Common myeloid progenitor, CD34-positive (primary cell): ENCODE results near the gene RHOB.
A peak's percentile ranks its signal among the peaks of the same experiment; 100 is the strongest.

Experiments used
- CTCF ChIA-PET: fragments of 350-600 bp; sonication (Branson Sonifier 250); formaldehyde crosslinking; loops from one replicate; lab custom pipeline; 2021; ENCODE audit warnings: antibody characterized with exemption; lab: Charles Lee
- POLR2A ChIA-PET: fragments of 350-600 bp; sonication (Branson Sonifier 250); formaldehyde crosslinking; loops from one replicate; lab custom pipeline; 2021; ENCODE audit warnings: antibody characterized with exemption; lab: Charles Lee
- DNase-seq, 3 donors: peaks; one replicate each; pipeline versions ENCODE4 v3.0.0 to v3.0.0-alpha.2; 2013
- H3K27ac ChIP-seq, 2 experiments: 1 replicate in 1 of 2; 2 replicates in 1 of 2; pipeline ENCODE4 v1.7.0; 2013; ENCODE audit warnings: inconsistent platforms in 2 of 2, low read length in 2 of 2, mild to moderate bottlenecking in 2 of 2, low read depth in 1 of 2, moderate library complexity in 1 of 2; ENCODE audit not compliant: severe bottlenecking in 2 of 2, insufficient read depth in 1 of 2, poor library complexity in 1 of 2
- H3K27me3 ChIP-seq, 5 experiments: replicated peaks in 2 of 5; 1 replicate in 3 of 5; 2 replicates in 2 of 5; pipeline versions ENCODE4 v1.6.1 to v1.7.0; 2013; ENCODE audit warnings: low read length in 4 of 5, mild to moderate bottlenecking in 2 of 5, moderate library complexity in 2 of 5, inconsistent platforms in 1 of 5; ENCODE audit not compliant: insufficient read depth in 5 of 5, control insufficient read depth in 4 of 5
- H3K36me3 ChIP-seq, 4 experiments: 1 replicate in 2 of 4; 2 replicates in 2 of 4; pipeline versions ENCODE4 v1.6.1 to v1.7.0; 2013; ENCODE audit warnings: low read length in 3 of 4, control low read depth in 1 of 4, mild to moderate bottlenecking in 1 of 4; ENCODE audit not compliant: control insufficient read depth in 4 of 4, insufficient read depth in 4 of 4
- H3K4me1 ChIP-seq, 4 experiments: 1 replicate in 3 of 4; 2 replicates in 1 of 4; pipeline versions ENCODE4 v1.6.1 to v1.7.1; 2013; ENCODE audit warnings: low read length in 3 of 4, mild to moderate bottlenecking in 3 of 4, control low read depth in 1 of 4, inconsistent platforms in 1 of 4, moderate library complexity in 1 of 4; ENCODE audit not compliant: control insufficient read depth in 4 of 4, insufficient read depth in 4 of 4; ENCODE audit errors: control extremely low read depth in 1 of 4
- H3K4me3 ChIP-seq, 7 experiments: 1 replicate in 4 of 7; 2 replicates in 3 of 7; pipeline versions ENCODE4 v1.5.1 to v1.7.0; 2013; ENCODE audit warnings: mild to moderate bottlenecking in 7 of 7, low read length in 6 of 7, moderate library complexity in 6 of 7, inconsistent platforms in 2 of 7, low read depth in 2 of 7, control low read depth in 1 of 7; ENCODE audit not compliant: insufficient read depth in 4 of 7, control insufficient read depth in 1 of 7; ENCODE audit errors: extremely low read depth in 1 of 7
- H3K9me3 ChIP-seq, 5 experiments: 1 replicate in 4 of 5; 2 replicates in 1 of 5; pipeline versions ENCODE4 v1.6.1 to v1.7.1; 2013; ENCODE audit warnings: low read length in 4 of 5, mild to moderate bottlenecking in 2 of 5, inconsistent platforms in 1 of 5, low read depth in 1 of 5, moderate library complexity in 1 of 5; ENCODE audit not compliant: control insufficient read depth in 4 of 5, insufficient read depth in 2 of 5; ENCODE audit errors: control extremely low read depth in 1 of 5
- WGBS: methylation state at CpG from one replicate; pipeline ENCODE4 v1.1.5; 2013; ENCODE audit not compliant: insufficient coverage; 5-methylcytosine and 5-hydroxymethylcytosine counted together

Gene RHOB

DNA sequence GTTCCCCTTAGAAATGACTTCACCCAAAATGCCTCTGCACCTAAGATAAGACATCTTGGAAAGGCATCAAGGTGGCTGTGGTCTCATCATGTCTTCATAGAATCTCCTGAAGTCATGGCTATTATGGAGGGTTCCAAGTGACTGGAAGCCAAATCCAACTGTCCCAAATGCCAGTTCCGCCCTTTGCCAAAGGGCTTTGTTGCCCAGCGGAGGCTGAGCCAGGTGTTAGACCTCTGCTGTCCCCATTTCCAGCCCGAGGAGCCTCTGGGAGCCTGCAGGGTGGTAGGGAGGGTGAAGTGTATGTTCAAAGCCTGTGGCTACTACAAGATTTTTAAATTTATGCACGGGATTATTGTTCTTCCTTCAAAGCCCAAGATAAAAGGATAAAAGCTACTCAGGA lies 25.7 kb downstream of the RHOB start:
- Histone ChIP-seq H3K4me1 (no peaks in the 10 kb centered on the region), H3K27ac (no peak overlapping the region), H3K27me3 (peaks cover 0 to 8% (median 0%) of the 10 kb centered on the region in 5 experiments), H3K4me3 (no peak overlapping the region), H3K9me3 (no peaks in the 10 kb centered on the region), H3K36me3 (no peaks in the 10 kb centered on the region)
- ChIA-PET POLR2A (no interaction called here), CTCF (interaction anchor here (2.5 kb wide), 1 partner anchor 10 kb away, joined by 6 read pairs; no protein-coding TSS in a partner anchor)
- no peak for DNase-seq
- WGBS = 83% methylated on average over 1 of the region's 4 CpGs

DNA sequence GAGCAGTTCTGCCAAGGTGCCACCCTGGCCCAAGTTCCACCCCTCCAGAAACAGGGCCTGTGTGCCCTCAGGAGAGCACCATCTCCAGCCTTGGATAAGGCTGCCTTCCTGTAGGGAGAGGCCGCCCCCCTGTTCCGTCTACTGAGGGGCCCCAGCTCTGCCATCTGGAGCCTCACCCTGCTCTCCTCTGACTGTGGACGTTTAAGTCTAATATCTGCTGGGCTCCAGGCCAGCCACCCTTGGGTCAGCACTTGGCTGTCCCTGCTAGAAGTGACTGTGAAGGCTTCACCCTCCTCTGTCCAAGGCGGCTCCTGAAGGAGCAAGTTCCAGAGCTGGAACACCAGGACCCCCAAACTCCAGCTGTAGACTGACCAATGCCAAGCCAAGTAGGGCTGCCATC lies 26.3 kb downstream of the RHOB start:
- CTCF ChIA-PET = interaction anchor here (1.7 to 2.5 kb wide), 2 partner anchors 9 to 31 kb away, joined by 3 to 6 read pairs; no protein-coding TSS in a partner anchor
- Histone ChIP-seq H3K36me3 (no peaks in the 10 kb centered on the region), H3K27me3 (peaks cover 0 to 8% (median 0%) of the 10 kb centered on the region in 5 experiments), H3K27ac (no peak overlapping the region), H3K9me3 (no peaks in the 10 kb centered on the region), H3K4me3 (no peak overlapping the region), H3K4me1 (peaks cover 0 to 3% (median 0%) of the 10 kb centered on the region in 4 experiments)
- DNase-seq = no peak
- POLR2A ChIA-PET = no interaction called here
- 100% methylated on average over 4 of the region's 4 CpGs for WGBS

DNA sequence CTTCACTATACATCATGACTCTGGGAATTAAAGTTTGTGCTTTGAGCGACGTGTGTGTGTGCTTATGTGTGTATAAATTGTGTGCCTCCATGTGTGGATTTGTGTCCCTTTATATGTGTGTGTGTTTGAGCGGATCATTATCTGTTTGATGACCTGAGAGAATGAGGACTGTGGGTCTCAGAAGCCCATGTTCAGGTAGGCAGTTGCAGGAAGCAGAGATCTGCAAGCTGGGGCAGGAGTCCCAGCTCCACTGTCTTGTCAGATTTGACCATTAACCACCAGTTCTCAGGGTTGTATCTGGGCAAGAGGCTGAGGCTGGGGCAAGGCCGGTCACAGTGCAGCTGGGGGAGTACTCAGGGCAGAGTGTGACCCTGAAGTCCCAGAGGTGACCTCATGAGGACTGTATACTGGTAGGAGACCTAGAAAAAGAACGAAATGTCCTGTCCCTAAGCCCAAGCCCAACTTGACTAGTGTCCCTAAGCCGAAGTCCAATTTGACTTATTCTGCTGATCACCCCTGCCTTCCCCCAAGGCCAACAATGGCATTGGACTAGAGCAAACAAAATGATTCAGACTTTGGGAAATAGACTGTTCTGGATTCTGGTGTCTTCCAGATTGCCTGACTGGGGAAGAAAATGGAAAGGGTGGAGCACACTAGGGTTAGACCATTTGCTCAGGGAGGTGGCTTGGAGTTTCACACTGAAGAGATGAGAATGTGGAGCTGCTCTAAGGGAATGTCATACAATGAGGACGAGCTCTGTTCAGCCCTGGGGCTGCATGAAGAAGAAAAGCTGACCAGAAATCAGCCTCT lies 28.1 kb downstream of the RHOB start:
- no peak overlapping the region for H3K4me3 ChIP-seq
- H3K27ac ChIP-seq = no peak overlapping the region
- DNase-seq = no peak
- ChIA-PET POLR2A (no interaction called here), CTCF (interaction anchor here (1.7 kb wide), 1 partner anchor 33 kb away, joined by 3 read pairs; no protein-coding TSS in a partner anchor)
- peaks cover 0 to 8% (median 0%) of the 10 kb centered on the region in 5 experiments for H3K27me3 ChIP-seq
- H3K9me3 ChIP-seq = peaks cover 0 to 4% (median 0%) of the 10 kb centered on the region in 5 experiments
- peaks cover 0 to 3% (median 0%) of the 10 kb centered on the region in 4 experiments for H3K4me1 ChIP-seq
- no peaks in the 10 kb centered on the region for H3K36me3 ChIP-seq
- 93% methylated on average over 5 of the region's 7 CpGs for WGBS

DNA sequence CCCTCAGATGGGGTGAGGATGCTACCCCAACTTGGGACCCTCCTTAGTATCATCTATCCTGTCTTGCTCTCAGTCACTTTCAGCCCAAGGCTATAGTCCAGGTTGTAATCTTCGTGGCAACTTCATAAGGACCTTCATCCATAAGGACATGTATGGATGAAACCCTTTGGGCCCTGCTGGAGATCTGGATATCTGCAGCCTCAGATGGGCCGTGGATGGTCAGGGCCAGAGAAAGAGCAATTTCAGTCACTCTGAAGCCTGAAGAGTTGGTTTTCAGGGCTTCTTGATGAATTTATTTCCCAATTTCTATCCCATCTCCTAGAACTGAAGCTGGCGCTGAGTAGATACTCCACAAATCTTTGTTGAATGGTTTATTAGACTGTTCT lies 28.7 kb downstream of the RHOB start:
- CTCF ChIA-PET = no interaction called here

DNA sequence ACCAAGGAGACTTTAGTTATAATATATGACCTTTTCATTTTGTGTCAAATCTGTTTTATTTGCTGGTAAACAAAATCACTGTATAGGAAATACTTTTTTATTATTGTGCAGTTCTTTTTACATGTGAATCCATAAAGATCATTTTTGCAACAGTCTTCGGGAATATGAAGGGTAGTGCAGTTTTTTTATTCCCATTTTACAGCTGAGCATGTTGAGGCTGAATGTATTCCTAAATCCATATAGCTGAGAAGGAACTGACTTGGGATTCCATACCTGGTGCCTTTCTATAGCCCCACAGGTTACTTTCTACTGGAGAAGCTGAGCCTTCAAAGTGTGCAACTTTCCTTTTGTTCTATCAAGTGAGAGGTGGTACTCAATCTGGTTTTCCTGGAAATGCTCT lies 29.6 kb downstream of the RHOB start:
- DNase-seq = no peak
- H3K4me3 ChIP-seq = no peak overlapping the region
- peaks cover 0 to 3% (median 0%) of the 10 kb centered on the region in 4 experiments for H3K4me1 ChIP-seq
- 100% methylated on average over 1 of the region's 1 CpG for WGBS
- ChIA-PET CTCF (interaction anchor here (1.3 to 1.4 kb wide), 2 partner anchors 10 to 14 kb away, joined by 3 to 7 read pairs; no protein-coding TSS in a partner anchor), POLR2A (no interaction called here)
- H3K36me3 ChIP-seq = no peaks in the 10 kb centered on the region
- H3K27ac ChIP-seq = no peak overlapping the region
- H3K27me3 ChIP-seq = peaks cover 0 to 6% (median 0%) of the 10 kb centered on the region in 5 experiments
- peaks cover 0 to 4% (median 0%) of the 10 kb centered on the region in 5 experiments for H3K9me3 ChIP-seq

More for the DNA sequence above, 28.7 kb downstream of the RHOB start:
- no peaks in the 10 kb centered on the region for H3K36me3 ChIP-seq
- peaks cover 0 to 8% (median 0%) of the 10 kb centered on the region in 5 experiments for H3K27me3 ChIP-seq
- no peak for DNase-seq
- WGBS = 100% methylated on average over 2 of the region's 3 CpGs
- POLR2A ChIA-PET = no interaction called here
- peaks cover 0 to 3% (median 0%) of the 10 kb centered on the region in 4 experiments for H3K4me1 ChIP-seq
- peaks cover 0 to 4% (median 0%) of the 10 kb centered on the region in 5 experiments for H3K9me3 ChIP-seq
- H3K4me3 ChIP-seq = no peak overlapping the region
- no peak overlapping the region for H3K27ac ChIP-seq

DNA sequence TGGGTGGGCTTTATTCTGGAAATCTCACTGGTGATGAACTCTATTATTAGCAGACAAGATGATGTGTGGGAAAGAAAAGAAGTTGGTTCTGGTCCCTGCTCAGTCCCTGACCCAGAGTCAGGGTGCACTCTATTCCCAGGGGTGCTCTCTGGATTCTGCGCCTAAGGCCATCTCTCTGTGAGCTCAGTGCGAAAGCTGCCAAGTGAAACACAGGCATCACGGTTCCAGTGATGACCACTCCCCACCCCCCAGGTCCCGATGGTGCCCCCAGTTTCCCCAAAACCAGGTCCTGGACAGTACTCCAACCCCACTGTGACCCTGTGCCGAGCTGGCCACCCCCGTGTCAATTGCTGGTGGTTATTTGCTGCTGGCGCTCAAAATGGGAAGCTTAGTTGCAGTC lies 30.1 kb downstream of the RHOB start:
- CTCF ChIA-PET = interaction anchor here (1.3 to 1.4 kb wide), 3 partner anchors 8 to 14 kb away, joined by 3 to 7 read pairs (median 4); no protein-coding TSS in a partner anchor
- H3K27ac ChIP-seq = no peak overlapping the region
- WGBS = 93% methylated on average over 4 of the region's 7 CpGs

DNA sequence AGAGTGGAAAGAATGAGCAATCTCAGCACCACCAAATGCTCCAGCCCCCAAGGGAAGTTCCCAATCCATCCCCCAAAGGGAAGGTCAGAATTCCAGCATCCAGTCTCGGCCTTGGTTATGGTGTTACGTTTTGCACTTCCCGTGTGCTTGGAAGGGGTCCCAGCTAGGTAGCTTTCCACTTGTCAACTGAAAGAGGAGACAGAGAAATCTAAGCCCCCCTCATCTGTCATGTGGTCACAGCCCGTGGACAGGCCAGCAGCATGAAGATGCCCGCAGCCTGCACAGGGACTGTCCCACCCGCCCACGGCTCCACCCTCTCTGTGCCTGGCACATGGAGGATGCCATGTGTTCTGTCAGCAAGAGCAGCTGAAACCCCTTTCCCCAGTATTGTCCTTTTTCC lies 32.1 kb downstream of the RHOB start:
- DNase-seq = no peak
- 97% methylated on average over 7 of the region's 7 CpGs for WGBS
- Histone ChIP-seq H3K36me3 (no peaks in the 10 kb centered on the region), H3K9me3 (peaks cover 0 to 4% (median 0%) of the 10 kb centered on the region in 5 experiments), H3K27ac (no peak overlapping the region), H3K4me3 (peak overlapping the region in 1 of 7 experiments; percentile 4), H3K4me1 (peaks cover 0 to 3% (median 0%) of the 10 kb centered on the region in 4 experiments), H3K27me3 (no peaks in the 10 kb centered on the region)
- ChIA-PET CTCF (interaction anchor here (1.2 kb wide), 1 partner anchor 15 kb away, joined by 4 read pairs; no protein-coding TSS in a partner anchor), POLR2A (no interaction called here)

More for the DNA sequence above, 30.1 kb downstream of the RHOB start:
- Histone ChIP-seq H3K27me3 (peaks cover 0 to 4% (median 0%) of the 10 kb centered on the region in 5 experiments), H3K9me3 (peaks cover 0 to 4% (median 0%) of the 10 kb centered on the region in 5 experiments), H3K4me1 (peaks cover 0 to 3% (median 0%) of the 10 kb centered on the region in 4 experiments), H3K36me3 (no peaks in the 10 kb centered on the region), H3K4me3 (no peak overlapping the region)
- no peak for DNase-seq
- POLR2A ChIA-PET = no interaction called here
